Neutrophil (primary cell): ENCODE measurements around the gene NFATC2.

Source experiments
- H3K27ac ChIP-seq: fragments of 200-600 bp; sonication (generic); 2 replicates; pipeline ENCODE4 v1.5.1; 2016; ENCODE audit warnings: mild to moderate bottlenecking, moderate library complexity
- H3K27me3 ChIP-seq: fragments of 200-600 bp; sonication (generic); 2 replicates; pipeline ENCODE4 v1.6.0; 2016; ENCODE audit warnings: mild to moderate bottlenecking
- H3K36me3 ChIP-seq: fragments of 200-600 bp; sonication (generic); 2 replicates; pipeline ENCODE4 v1.5.1; 2017
- H3K4me1 ChIP-seq, 2 experiments: fragments of 200-600 bp in 1 of 2; sonication (generic) in 1 of 2; 1 replicate in 1 of 2; 2 replicates in 1 of 2; pipeline versions ENCODE4 v1.5.1 to v1.6.1; 2013 to 2016; ENCODE audit warnings: low read depth in 1 of 2, low read length in 1 of 2, mild to moderate bottlenecking in 1 of 2, moderate library complexity in 1 of 2; ENCODE audit not compliant: control insufficient read depth in 1 of 2, insufficient read depth in 1 of 2
- H3K4me3 ChIP-seq, 2 experiments: fragments of 200-600 bp in 1 of 2; sonication (generic) in 1 of 2; 1 replicate in 1 of 2; 2 replicates in 1 of 2; pipeline ENCODE4 v1.5.1; 2013 to 2016; ENCODE audit warnings: low read depth in 1 of 2, low read length in 1 of 2, mild to moderate bottlenecking in 1 of 2, moderate library complexity in 1 of 2
- H3K9me3 ChIP-seq: fragments of 200-600 bp; sonication (generic); 2 replicates; pipeline ENCODE4 v1.5.1; 2016
- TF ChIP-seq, protein P1 (sequence below): fragments of 200-600 bp; sonication (generic); IDR thresholded peaks from 2 replicates; pipeline ENCODE4 v1.5.1; 2016; ENCODE audit warnings: antibody characterized with exemption

The NFATC2 gene

DNA sequence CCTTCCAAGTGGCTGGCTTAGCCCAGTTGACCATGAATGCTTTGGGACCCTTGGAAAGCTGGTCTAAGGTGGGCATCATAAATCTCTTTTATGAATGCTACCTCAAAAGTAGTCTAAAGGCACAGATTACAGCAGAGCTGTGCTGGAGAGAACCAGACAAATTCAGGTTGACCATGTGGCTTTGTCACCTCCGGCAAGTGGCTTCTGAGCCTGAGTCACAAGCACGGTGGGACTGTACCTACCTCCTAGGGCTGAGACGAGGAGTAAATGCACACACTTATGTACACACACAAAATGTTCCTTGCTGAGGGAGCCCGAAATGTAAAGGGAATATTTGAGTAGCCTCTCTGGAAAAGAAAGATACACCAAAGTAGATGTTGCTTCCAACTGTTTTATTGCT is 155.9 kb downstream of the NFATC2 start:
- H3K9me3 ChIP-seq = no peaks in the 10 kb centered on the region

DNA sequence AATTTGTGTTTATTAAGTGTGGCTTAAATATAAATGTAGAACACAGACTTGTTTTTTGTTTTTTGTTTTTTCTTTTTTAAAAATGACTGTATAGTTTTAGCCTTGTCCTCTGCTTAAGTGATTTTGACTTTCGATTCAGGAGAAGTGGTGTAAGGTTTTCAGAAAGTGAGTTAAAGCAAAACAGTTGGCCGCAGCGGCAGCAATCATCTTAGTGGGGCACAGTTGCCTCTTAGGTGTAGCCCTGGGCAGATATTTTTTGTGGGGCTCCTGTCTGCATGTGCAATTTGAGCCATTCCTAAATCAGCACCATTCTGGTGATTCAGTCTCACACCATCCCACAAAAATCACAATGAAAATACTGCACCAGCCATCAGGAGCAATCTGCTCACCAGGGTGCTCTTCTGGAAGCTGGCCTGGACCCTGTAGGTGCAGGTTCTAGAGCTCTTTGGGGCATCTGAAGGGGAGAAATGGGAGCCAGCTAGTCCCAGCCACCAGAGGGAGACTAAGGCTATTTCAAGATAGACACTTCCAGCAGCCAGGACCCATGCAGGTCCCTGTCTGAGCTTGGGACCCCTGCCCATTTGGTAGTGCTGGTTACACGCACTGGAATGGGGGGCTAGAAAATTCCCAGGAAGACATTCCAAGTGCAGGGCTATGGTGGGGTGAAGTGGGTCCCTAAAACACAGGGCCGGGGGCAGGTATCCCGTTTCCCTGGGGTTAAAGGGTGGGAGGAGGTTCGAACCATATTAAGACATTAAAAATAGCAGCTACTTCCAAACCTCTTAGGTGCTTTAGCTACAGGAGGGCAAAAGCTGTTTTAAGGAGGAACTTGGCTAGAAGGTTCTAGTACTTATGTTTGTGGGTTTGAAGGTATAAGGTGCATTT is 156.6 kb downstream of the NFATC2 start:
- Histone ChIP-seq H3K4me1 (no peaks in the 10 kb centered on the region), H3K4me3 (no peak overlapping the region), H3K27me3 (no peaks in the 10 kb centered on the region), H3K36me3 (no peaks in the 10 kb centered on the region), H3K9me3 (no peaks in the 10 kb centered on the region), H3K27ac (no peak overlapping the region)
- TF ChIP-seq, protein P1, sequence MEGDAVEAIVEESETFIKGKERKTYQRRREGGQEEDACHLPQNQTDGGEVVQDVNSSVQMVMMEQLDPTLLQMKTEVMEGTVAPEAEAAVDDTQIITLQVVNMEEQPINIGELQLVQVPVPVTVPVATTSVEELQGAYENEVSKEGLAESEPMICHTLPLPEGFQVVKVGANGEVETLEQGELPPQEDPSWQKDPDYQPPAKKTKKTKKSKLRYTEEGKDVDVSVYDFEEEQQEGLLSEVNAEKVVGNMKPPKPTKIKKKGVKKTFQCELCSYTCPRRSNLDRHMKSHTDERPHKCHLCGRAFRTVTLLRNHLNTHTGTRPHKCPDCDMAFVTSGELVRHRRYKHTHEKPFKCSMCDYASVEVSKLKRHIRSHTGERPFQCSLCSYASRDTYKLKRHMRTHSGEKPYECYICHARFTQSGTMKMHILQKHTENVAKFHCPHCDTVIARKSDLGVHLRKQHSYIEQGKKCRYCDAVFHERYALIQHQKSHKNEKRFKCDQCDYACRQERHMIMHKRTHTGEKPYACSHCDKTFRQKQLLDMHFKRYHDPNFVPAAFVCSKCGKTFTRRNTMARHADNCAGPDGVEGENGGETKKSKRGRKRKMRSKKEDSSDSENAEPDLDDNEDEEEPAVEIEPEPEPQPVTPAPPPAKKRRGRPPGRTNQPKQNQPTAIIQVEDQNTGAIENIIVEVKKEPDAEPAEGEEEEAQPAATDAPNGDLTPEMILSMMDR = no peak

More for the DNA sequence above, 155.9 kb downstream of the NFATC2 start:
- H3K27me3 ChIP-seq = no peaks in the 10 kb centered on the region
- H3K36me3 ChIP-seq = no peaks in the 10 kb centered on the region
- H3K4me3 ChIP-seq = no peak overlapping the region
- H3K4me1 ChIP-seq = no peaks in the 10 kb centered on the region
- no peak overlapping the region for H3K27ac ChIP-seq
- TF ChIP-seq, protein P1 = no peak

DNA sequence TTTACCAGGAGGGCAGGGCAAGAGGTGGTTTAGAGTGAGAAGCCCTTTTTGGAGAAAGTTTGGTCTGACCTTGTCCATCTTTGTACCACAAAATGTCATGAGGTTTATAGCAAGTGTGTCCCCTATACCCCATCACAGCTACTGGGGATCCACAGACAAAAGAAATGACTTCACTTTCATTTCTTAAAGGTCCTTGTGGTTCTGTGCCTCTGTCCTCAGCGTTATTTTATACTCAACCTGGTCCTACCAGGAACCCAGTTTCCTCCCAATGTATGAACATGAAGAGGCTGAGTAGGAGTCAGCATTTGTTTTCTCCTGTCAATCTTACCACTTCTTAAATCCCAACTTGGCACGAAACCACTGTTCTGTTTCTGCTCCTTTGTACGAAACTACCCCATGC is 157.6 kb downstream of the NFATC2 start:
- Histone ChIP-seq H3K4me1 (no peaks in the 10 kb centered on the region), H3K9me3 (no peaks in the 10 kb centered on the region), H3K36me3 (no peaks in the 10 kb centered on the region), H3K4me3 (no peak overlapping the region), H3K27me3 (no peaks in the 10 kb centered on the region), H3K27ac (no peak overlapping the region)
- TF ChIP-seq, protein P1 = no peak

DNA sequence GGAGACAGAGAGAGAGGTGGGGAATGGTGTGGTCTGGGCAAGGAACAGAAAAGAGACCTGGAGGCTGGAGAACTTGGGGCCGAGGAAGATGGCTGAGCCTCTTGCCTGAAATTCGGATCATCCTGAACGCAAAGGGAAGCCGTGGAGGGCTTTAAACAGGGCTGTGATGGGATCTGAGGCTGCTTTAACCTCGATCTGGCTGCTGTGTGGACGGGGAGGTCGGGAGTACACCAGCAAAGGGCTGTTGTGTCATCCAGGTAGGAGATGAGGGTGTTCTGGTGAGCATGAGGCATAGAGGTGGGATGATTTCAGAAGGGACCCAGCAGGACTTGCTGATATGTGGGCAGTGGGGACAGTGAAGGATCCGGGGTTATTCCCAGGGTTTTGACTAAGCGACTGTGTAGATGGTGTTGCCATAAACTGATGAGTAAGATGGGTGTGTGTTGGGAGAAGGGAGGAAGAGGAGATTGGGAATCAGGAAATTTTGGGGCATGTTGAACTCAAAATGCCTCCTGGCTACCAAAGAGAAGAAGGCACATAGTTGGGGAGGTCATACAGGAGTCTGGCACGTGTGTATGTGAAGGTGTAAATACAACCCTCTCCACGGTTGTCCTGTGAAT is 158.5 kb downstream of the NFATC2 start:
- Histone ChIP-seq H3K27ac (no peak overlapping the region), H3K4me1 (no peaks in the 10 kb centered on the region), H3K27me3 (no peaks in the 10 kb centered on the region), H3K36me3 (no peaks in the 10 kb centered on the region), H3K4me3 (no peak overlapping the region), H3K9me3 (no peaks in the 10 kb centered on the region)
- TF ChIP-seq, protein P1 = no peak

DNA sequence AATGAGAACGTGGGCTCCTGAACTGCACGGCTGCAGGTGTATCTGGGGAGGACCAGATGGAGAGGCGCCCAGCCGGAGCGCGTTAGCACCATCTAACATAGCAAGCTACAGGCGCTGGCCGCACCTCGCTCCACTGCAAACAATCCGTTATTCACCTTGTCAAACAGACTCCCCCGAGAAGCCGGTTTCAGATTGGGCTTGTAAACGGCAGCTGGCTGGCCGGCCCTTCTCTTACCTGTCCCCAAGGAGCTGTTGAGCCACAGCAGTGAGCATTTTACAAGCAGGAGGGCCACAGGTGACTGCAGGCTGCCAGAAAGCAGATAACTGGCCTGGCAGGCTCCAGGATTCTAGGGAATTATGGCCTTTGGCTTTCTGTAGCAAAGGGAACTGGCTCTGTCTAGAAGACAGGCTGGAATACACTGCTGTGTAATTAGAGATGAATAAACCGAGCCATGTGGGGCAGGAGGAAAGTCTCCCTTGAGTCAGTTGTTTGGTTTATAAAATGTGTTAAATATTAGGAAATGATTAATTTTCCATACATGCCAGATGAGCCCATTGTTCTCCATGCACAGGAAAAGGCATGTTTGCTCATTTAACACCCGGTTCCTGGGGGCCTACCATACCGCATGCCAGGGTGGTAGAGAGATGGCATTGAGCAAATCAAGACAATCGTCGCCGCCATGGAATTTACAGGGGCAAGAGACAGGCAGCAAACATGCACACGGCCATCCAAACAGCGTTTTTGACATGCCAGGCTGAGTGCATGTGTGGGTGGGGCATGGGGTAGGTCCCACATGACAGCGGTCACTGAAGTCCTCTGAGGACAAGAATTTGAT is 159.3 kb downstream of the NFATC2 start:
- TF ChIP-seq, protein P1 = no peak
- Histone ChIP-seq H3K27me3 (no peaks in the 10 kb centered on the region), H3K4me3 (no peak overlapping the region), H3K27ac (no peak overlapping the region), H3K36me3 (no peaks in the 10 kb centered on the region), H3K4me1 (no peaks in the 10 kb centered on the region), H3K9me3 (no peaks in the 10 kb centered on the region)
